Natural killer cell (primary cell): Measurements from ENCODE around the gene PDE6G. TPM values are rescaled to one million over a fixed set of nuclear protein-coding genes. Genes with fewer than 3 reads are reported as not detected.

Experiments
- ATAC-seq, 3 donors: fragments of 150-1000 bp in 2 of 3; fragments of 200-7000 bp in 1 of 3; cut with Tn5 transposase; 1 replicate in 1 of 3; 2 replicates in 2 of 3; pipeline ENCODE4 v1.10.0; 2021; ENCODE audit warnings: mild to moderate bottlenecking in 2 of 3, moderate library complexity in 2 of 3
- DNase-seq, 2 donors: peaks; one replicate each; pipeline versions ENCODE4 v3.0.0 to v3.0.0-alpha.2; 2013 to 2021; ENCODE audit warnings: mixed read lengths in 1 of 2
- H3K27ac ChIP-seq: one replicate; pipeline ENCODE4 v1.5.1; 2013; ENCODE audit warnings: mild to moderate bottlenecking, low read length
- H3K27me3 ChIP-seq: one replicate; pipeline ENCODE4 v1.6.1; 2013; ENCODE audit warnings: low read length; ENCODE audit not compliant: control insufficient read depth, insufficient read depth
- H3K36me3 ChIP-seq: one replicate; pipeline ENCODE4 v1.6.1; 2013; ENCODE audit warnings: low read length; ENCODE audit not compliant: control insufficient read depth, insufficient read depth
- H3K4me1 ChIP-seq: one replicate; pipeline ENCODE4 v1.6.1; 2013; ENCODE audit warnings: low read length; ENCODE audit not compliant: control insufficient read depth, insufficient read depth
- H3K4me3 ChIP-seq: one replicate; pipeline ENCODE4 v1.5.1; 2013; ENCODE audit warnings: low read length
- H3K9me3 ChIP-seq: one replicate; pipeline ENCODE4 v1.6.1; 2013; ENCODE audit warnings: low read length; ENCODE audit not compliant: control insufficient read depth, insufficient read depth
- H3K27ac Mint-ChIP-seq, 2 donors: one replicate each; pipeline ENCODE4 v1.8.0; 2022; ENCODE audit warnings: mild to moderate bottlenecking in 2 of 2, mixed read lengths in 2 of 2, moderate library complexity in 1 of 2
- H3K27me3 Mint-ChIP-seq, 2 donors: one replicate each; pipeline ENCODE4 v1.8.0; 2022; ENCODE audit warnings: low read depth in 2 of 2, mixed read lengths in 2 of 2
- H3K36me3 Mint-ChIP-seq: one replicate; pipeline ENCODE4 v1.8.0; 2022; ENCODE audit warnings: mixed read lengths
- H3K4me1 Mint-ChIP-seq, 2 donors: one replicate each; pipeline ENCODE4 v1.8.0; 2022; ENCODE audit warnings: mixed read lengths in 2 of 2
- H3K4me3 Mint-ChIP-seq: one replicate; pipeline ENCODE4 v1.8.0; 2022; ENCODE audit warnings: mild to moderate bottlenecking, moderate library complexity, mixed read lengths
- H3K9me3 Mint-ChIP-seq, 2 donors: one replicate each; pipeline ENCODE4 v1.8.0; 2022; ENCODE audit warnings: mixed read lengths in 2 of 2
- CTCF ChIP-seq: fragments of 200-600 bp; IDR thresholded peaks from one replicate; pipeline ENCODE4 v1.8.0; 2022; ENCODE audit warnings: antibody characterized with exemption
- WGBS: methylation state at CpG from one replicate; pipeline ENCODE4 v1.1.7; 2013; ENCODE audit warnings: missing lambda C conversion rate; ENCODE audit not compliant: insufficient coverage; 5-methylcytosine and 5-hydroxymethylcytosine counted together
- intact Hi-C: fragments of 100-400 bp; cut with micrococcal nuclease; formaldehyde crosslinking; loops from one replicate; pipeline ENCODE4 v1.14.2; 2022
- total RNA-seq, 4 donors: library from RNA; stranded (reverse); fragments of 120-200 nt in 1 of 4; gene quantifications; one replicate each; pipeline versions ENCODE4 v1.2.3 to v1.2.4, GENCODE V29; 2013 to 2022

PDE6G gene
- total RNA-seq, 3 donors from 2014 or later (not counting 1 experiment from before 2014, with no cell fraction given) = 21.9 to 42.8 (median 26.6) TPM

- Histone ChIP-seq H3K4me1 (no peaks in the 10 kb centered on the region), H3K9me3 (peaks cover 3% of the 10 kb centered on the region), H3K27ac (no peak overlapping the region), H3K36me3 (no peaks in the 10 kb centered on the region), H3K27me3 (peaks cover 3% of the 10 kb centered on the region), H3K4me3 (no peak overlapping the region)
- Mint-ChIP-seq H3K4me1 (peaks cover 5 to 9% of the 10 kb centered on the region in 2 donors), H3K27ac (no peak overlapping the region), H3K4me3 (no peak overlapping the region), H3K9me3 (no peaks in the 10 kb centered on the region), H3K27me3 (peaks cover 0 to 6% of the 10 kb centered on the region in 2 donors), H3K36me3 (no peaks in the 10 kb centered on the region)
- DNase-seq (no peak), ATAC-seq (no peak)
- intact Hi-C loops = no loop called here
- WGBS = 75% methylated on average over 12 of the region's 12 CpGs
- TF ChIP-seq CTCF = no peak
Observed at GRCh38 chr17:81646869-81647600, 9.3 kb downstream of the PDE6G start.

GRCh38 chr17:81644976-81645952 is 11.1 kb downstream of the PDE6G start:
- no peak for ATAC-seq
- WGBS = 84% methylated on average over 29 of the region's 29 CpGs
- H3K4me3 Mint-ChIP-seq = no peak overlapping the region

DNA sequence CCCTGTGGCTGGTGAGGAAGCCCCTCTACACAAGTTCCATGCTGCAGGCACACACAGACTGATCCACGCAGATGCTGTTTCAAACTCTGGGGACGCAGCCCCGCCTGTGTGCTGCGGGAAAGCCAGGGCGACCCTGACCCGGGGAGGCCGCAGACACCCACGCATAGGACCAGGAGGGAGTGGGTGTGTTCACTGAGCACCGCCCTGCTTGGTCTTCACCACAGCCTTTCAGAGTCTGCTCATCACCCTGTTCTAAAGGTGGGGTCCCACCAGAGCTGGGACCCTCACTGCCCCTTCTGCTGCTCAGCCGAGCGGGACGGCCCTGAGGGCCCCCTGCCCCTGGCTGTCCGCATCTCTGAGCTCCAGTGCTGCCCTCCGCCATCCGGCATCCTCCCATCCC is 11.8 kb downstream of the PDE6G start:
- no peak for TF ChIP-seq CTCF
- Mint-ChIP-seq H3K4me1 (peaks cover 0 to 4% of the 10 kb centered on the region in 2 donors), H3K27me3 (peaks cover 0 to 6% of the 10 kb centered on the region in 2 donors), H3K9me3 (no peaks in the 10 kb centered on the region), H3K36me3 (no peaks in the 10 kb centered on the region), H3K4me3 (no peak overlapping the region), H3K27ac (no peak overlapping the region)
- Histone ChIP-seq H3K4me3 (no peak overlapping the region), H3K4me1 (no peaks in the 10 kb centered on the region), H3K27ac (no peak overlapping the region), H3K9me3 (peaks cover 3% of the 10 kb centered on the region), H3K27me3 (peaks cover 3% of the 10 kb centered on the region), H3K36me3 (no peaks in the 10 kb centered on the region)
- intact Hi-C loops = no loop called here
- DNase-seq (no peak), ATAC-seq (no peak)
- 95% methylated on average over 15 of the region's 15 CpGs for WGBS

More at GRCh38 chr17:81644976-81645952, 11.1 kb downstream of the PDE6G start:
- peaks cover 3% of the 10 kb centered on the region for H3K27me3 ChIP-seq
- no peak for TF ChIP-seq CTCF
- Mint-ChIP-seq H3K4me1 (peaks cover 0 to 4% of the 10 kb centered on the region in 2 donors), H3K9me3 (no peaks in the 10 kb centered on the region), H3K36me3 (no peaks in the 10 kb centered on the region), H3K27me3 (peaks cover 0 to 6% of the 10 kb centered on the region in 2 donors), H3K27ac (no peak overlapping the region)
- intact Hi-C loops = no loop called here
- H3K4me3 ChIP-seq = no peak overlapping the region
- no peaks in the 10 kb centered on the region for H3K4me1 ChIP-seq
- H3K27ac ChIP-seq = no peak overlapping the region
- peaks cover 3% of the 10 kb centered on the region for H3K9me3 ChIP-seq
- H3K36me3 ChIP-seq = no peaks in the 10 kb centered on the region
- no peak for DNase-seq
